ENCODE results near the gene ZNF19.

GRCh38 chr16:71507061-71507460 is 17.9 kb upstream of the ZNF19 start:
- TF ChIP-seq CTCF (IDR thresholded peaks at IDR 0.05) (no peak), POLR2A (IDR thresholded peaks at IDR 0.05) (no peak), POLR2AphosphoS5 (IDR thresholded peaks at IDR 0.05) (no peak)
